HEK293 (cell line): ENCODE measurements around the gene ADAMTS16.

Experiments used
- BCL11A ChIP-seq: fragments of 450-650 bp; formaldehyde crosslinking; IDR thresholded peaks from 2 replicates; pipeline ENCODE4 v1.5.1; 2016; ENCODE audit warnings: low read depth, missing biosample characterization, missing genetic modification characterization
- HIC1 ChIP-seq: fragments of 450-650 bp; formaldehyde crosslinking; IDR thresholded peaks from 2 replicates; pipeline ENCODE4 v1.5.1; 2016; ENCODE audit warnings: missing biosample characterization, missing genetic modification characterization
- KLF16 ChIP-seq: fragments of 450-650 bp; formaldehyde crosslinking; IDR thresholded peaks from 2 replicates; pipeline ENCODE4 v1.5.1; 2017; ENCODE audit warnings: missing biosample characterization, missing genetic modification characterization
- KLF17 ChIP-seq: fragments of 450-650 bp; formaldehyde crosslinking; IDR thresholded peaks from 2 replicates; pipeline ENCODE4 v1.5.1; 2016; ENCODE audit warnings: missing biosample characterization, missing genetic modification characterization
- KLF8 ChIP-seq: fragments of 450-650 bp; formaldehyde crosslinking; IDR thresholded peaks from 2 replicates; pipeline ENCODE4 v1.5.1; 2016; ENCODE audit warnings: missing biosample characterization, missing genetic modification characterization
- PATZ1 ChIP-seq: fragments of 450-650 bp; formaldehyde crosslinking; IDR thresholded peaks from 2 replicates; pipeline ENCODE4 v1.5.1; 2016; ENCODE audit warnings: missing biosample characterization, missing genetic modification characterization
- PRDM1 ChIP-seq: fragments of 450-650 bp; formaldehyde crosslinking; IDR thresholded peaks from 2 replicates; pipeline ENCODE4; 2016; ENCODE audit warnings: missing biosample characterization, missing genetic modification characterization
- PRDM4 ChIP-seq: fragments of 450-650 bp; formaldehyde crosslinking; IDR thresholded peaks from 2 replicates; pipeline ENCODE4 v1.5.1; 2017; ENCODE audit warnings: missing biosample characterization, missing genetic modification characterization
- SETDB1 ChIP-seq: IDR thresholded peaks from one replicate; pipeline ENCODE4 v1.6.1; 2017; ENCODE audit warnings: mild to moderate bottlenecking, low read length, moderate library complexity, mixed read lengths; ENCODE audit not compliant: insufficient read length
- SP2 ChIP-seq: fragments of 450-650 bp; formaldehyde crosslinking; IDR thresholded peaks from 2 replicates; pipeline ENCODE4 v1.5.1; 2016; ENCODE audit warnings: missing biosample characterization, missing genetic modification characterization
- WT1 ChIP-seq: fragments of 450-650 bp; formaldehyde crosslinking; IDR thresholded peaks from 2 replicates; pipeline ENCODE4 v1.5.1; 2016; ENCODE audit warnings: missing biosample characterization, missing genetic modification characterization
- ZBTB11 ChIP-seq: fragments of 450-650 bp; formaldehyde crosslinking; conservative IDR thresholded peaks from 2 replicates; pipeline ENCODE4 v1.5.1; 2016; ENCODE audit warnings: low read depth, missing biosample characterization, missing genetic modification characterization
- ZIC2 ChIP-seq: fragments of 450-650 bp; formaldehyde crosslinking; IDR thresholded peaks from 2 replicates; pipeline ENCODE4 v1.5.1; 2016; ENCODE audit warnings: missing biosample characterization, missing genetic modification characterization
- ZNF155 ChIP-seq: fragments of 450-650 bp; formaldehyde crosslinking; IDR thresholded peaks from 2 replicates; pipeline ENCODE4 v1.5.1; 2016; ENCODE audit warnings: missing biosample characterization, missing genetic modification characterization
- ZNF175 ChIP-seq: fragments of 450-650 bp; formaldehyde crosslinking; IDR thresholded peaks from 2 replicates; pipeline ENCODE4 v1.5.1; 2016; ENCODE audit warnings: missing biosample characterization, missing genetic modification characterization
- ZNF223 ChIP-seq: fragments of 450-650 bp; formaldehyde crosslinking; IDR thresholded peaks from 2 replicates; pipeline ENCODE4 v1.5.1; 2016; ENCODE audit warnings: missing biosample characterization, missing genetic modification characterization
- ZNF239 ChIP-seq: fragments of 450-650 bp; formaldehyde crosslinking; IDR thresholded peaks from 2 replicates; pipeline ENCODE4 v1.5.1; 2016; ENCODE audit warnings: missing biosample characterization, missing genetic modification characterization
- ZNF292 ChIP-seq: fragments of 450-650 bp; formaldehyde crosslinking; IDR thresholded peaks from 2 replicates; pipeline ENCODE4 v1.5.1; 2016; ENCODE audit warnings: low read depth, missing biosample characterization, missing genetic modification characterization, borderline replicate concordance
- ZNF311 ChIP-seq: fragments of 450-650 bp; formaldehyde crosslinking; IDR thresholded peaks from 2 replicates; pipeline ENCODE4 v1.5.1; 2017; ENCODE audit warnings: missing biosample characterization, missing genetic modification characterization, borderline replicate concordance
- ZNF350 ChIP-seq: fragments of 450-650 bp; formaldehyde crosslinking; IDR thresholded peaks from 2 replicates; pipeline ENCODE4 v1.5.0; 2017; ENCODE audit warnings: missing biosample characterization, mild to moderate bottlenecking, missing genetic modification characterization
- ZNF362 ChIP-seq: fragments of 450-650 bp; formaldehyde crosslinking; IDR thresholded peaks from 2 replicates; pipeline ENCODE4 v1.5.1; 2016; ENCODE audit warnings: missing biosample characterization, missing genetic modification characterization
- ZNF521 ChIP-seq: fragments of 450-650 bp; formaldehyde crosslinking; IDR thresholded peaks from 2 replicates; pipeline ENCODE4 v1.5.1; 2017; ENCODE audit warnings: missing biosample characterization, mild to moderate bottlenecking, missing genetic modification characterization
- ZNF561 ChIP-seq: fragments of 450-650 bp; IDR thresholded peaks from 2 replicates; pipeline ENCODE4 v1.5.1; 2018; ENCODE audit warnings: missing biosample characterization, missing genetic modification characterization, borderline replicate concordance
- ZNF621 ChIP-seq: fragments of 450-650 bp; formaldehyde crosslinking; IDR thresholded peaks from 2 replicates; pipeline ENCODE4 v1.5.1; 2017; ENCODE audit warnings: missing biosample characterization, missing genetic modification characterization
- ZNF624 ChIP-seq: fragments of 450-650 bp; formaldehyde crosslinking; IDR thresholded peaks from 2 replicates; pipeline ENCODE4 v1.5.1; 2017; ENCODE audit warnings: missing biosample characterization, missing genetic modification characterization
- ZNF692 ChIP-seq: fragments of 450-650 bp; formaldehyde crosslinking; IDR thresholded peaks from 2 replicates; pipeline ENCODE4 v1.5.1; 2016; ENCODE audit warnings: missing biosample characterization, missing genetic modification characterization
- ZNF837 ChIP-seq: fragments of 450-650 bp; formaldehyde crosslinking; IDR thresholded peaks from 2 replicates; pipeline ENCODE4 v1.5.1; 2016; ENCODE audit warnings: missing biosample characterization, missing genetic modification characterization

The ADAMTS16 gene

GRCh38 chr5:5335700-5336264 lies 195.7 kb downstream of the ADAMTS16 start (continued):
- TF ChIP-seq ZIC2 (tag by site-specific recombination): peak; percentile 37; the same call in 1 of the 2 replicates
- TF ChIP-seq ZNF837 (tag by site-specific recombination): no peak
- TF ChIP-seq ZNF561: no peak
- TF ChIP-seq PRDM4 (tag by site-specific recombination): no peak
- TF ChIP-seq ZBTB11: no peak
- TF ChIP-seq ZNF311 (tag by site-specific recombination): no peak
- TF ChIP-seq ZNF223 (tag by site-specific recombination): no peak
- no peak for TF ChIP-seq ZNF624 (tag by site-specific recombination)
- no peak for TF ChIP-seq ZNF175
- no peak for TF ChIP-seq ZNF239
- TF ChIP-seq ZNF350 (tag by site-specific recombination): no peak
- no peak for TF ChIP-seq KLF17 (tag by site-specific recombination)
- no peak for TF ChIP-seq HIC1 (tag by site-specific recombination)
- TF ChIP-seq ZNF521 (tag by site-specific recombination): no peak
- no peak for TF ChIP-seq WT1 (tag by site-specific recombination)
- TF ChIP-seq ZNF362: no peak
- TF ChIP-seq BCL11A: no peak
- no peak for TF ChIP-seq ZNF621 (tag by site-specific recombination)
- 0 out of 2 replicates have a peak, but pooled peaks have one; percentile 33 for TF ChIP-seq PATZ1 (tag by site-specific recombination)
- TF ChIP-seq PRDM1 (tag by site-specific recombination): no peak
- TF ChIP-seq ZNF155 (tag by site-specific recombination): no peak
- TF ChIP-seq ZNF292 (tag by site-specific recombination): no peak
- peak; percentile 66; the same call in 1 of the 2 replicates for TF ChIP-seq ZNF692 (tag by site-specific recombination)
- TF ChIP-seq SETDB1: no peak
- peak; percentile 90 for TF ChIP-seq KLF8 (tag by site-specific recombination)
- no peak for TF ChIP-seq SP2 (tag by site-specific recombination)
- TF ChIP-seq KLF16 (tag by site-specific recombination): 0 out of 2 replicates have a peak, but pooled peaks have one; percentile 30
